Measurements from ENCODE around the gene IL31RA.

IL31RA gene

GRCh38 chr5:55904152-55904551 lies 53.0 kb downstream of the IL31RA start:
- no peak for DNase-seq

DNA sequence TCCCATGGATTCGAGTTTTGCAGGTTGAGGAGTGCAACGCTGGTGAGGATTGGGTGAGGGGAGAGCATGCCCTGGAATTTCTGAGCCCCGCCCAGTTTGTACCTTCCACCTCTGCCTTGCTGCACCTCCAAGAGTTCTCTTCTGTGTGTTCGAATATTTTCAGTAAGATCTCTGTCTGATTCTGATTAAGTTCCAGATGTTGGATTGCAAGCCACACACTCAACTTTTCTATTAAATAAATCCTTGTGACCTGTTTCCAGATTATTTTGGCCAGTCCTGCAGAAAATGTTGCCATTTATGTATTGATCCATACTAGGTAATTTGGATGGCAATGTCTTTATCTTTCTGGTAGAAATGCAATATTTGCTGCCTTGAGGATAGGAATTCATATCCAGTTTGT lies 54.1 kb downstream of the IL31RA start:
- no peak for DNase-seq

- no peak for DNase-seq
Observed at GRCh38 chr5:55907927-55908326, 56.8 kb downstream of the IL31RA start.

- no peak for DNase-seq
Observed at GRCh38 chr5:55908804-55909203, 57.6 kb downstream of the IL31RA start.

DNA sequence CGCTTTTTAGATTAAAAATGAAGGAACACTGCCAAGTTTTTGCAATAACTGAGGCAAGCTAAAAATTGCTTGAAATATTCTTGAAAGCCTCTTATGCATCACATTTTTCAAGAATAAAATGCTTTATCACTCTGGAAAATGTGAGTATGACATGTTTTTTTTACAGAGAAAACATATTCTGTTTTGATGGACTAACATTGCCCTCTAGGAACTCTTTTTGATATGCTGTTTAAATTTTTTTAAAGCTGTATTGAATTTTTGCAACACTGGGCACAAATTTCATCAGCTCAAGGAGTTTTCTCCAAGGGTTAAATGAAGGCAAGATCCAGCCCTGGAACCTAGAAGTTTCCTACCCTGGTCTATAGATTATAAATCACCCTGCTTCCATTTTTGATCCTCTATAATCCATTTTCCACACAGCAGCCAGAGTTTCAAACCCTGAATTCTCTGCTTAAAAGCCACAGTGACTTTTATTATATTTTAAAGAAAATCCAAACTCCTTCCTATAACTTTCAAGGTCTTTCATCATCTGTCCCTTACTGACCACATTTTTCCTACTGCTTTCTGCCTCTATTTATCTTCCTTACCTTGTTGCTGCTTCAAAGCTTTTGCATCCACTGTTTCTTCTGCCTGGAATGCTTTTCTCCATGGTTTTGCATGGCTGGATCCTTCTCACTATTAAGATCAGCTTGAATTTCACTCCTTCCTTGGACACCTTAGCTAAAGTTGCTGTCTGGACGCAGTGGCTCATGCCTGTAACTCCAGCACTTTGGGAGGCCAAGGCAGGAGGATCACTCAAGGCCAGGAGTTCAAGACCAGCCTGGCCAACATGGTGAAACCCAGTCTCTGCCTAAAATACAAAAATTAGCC lies 60.9 kb downstream of the IL31RA start:
- DNase-seq: no peak

DNA sequence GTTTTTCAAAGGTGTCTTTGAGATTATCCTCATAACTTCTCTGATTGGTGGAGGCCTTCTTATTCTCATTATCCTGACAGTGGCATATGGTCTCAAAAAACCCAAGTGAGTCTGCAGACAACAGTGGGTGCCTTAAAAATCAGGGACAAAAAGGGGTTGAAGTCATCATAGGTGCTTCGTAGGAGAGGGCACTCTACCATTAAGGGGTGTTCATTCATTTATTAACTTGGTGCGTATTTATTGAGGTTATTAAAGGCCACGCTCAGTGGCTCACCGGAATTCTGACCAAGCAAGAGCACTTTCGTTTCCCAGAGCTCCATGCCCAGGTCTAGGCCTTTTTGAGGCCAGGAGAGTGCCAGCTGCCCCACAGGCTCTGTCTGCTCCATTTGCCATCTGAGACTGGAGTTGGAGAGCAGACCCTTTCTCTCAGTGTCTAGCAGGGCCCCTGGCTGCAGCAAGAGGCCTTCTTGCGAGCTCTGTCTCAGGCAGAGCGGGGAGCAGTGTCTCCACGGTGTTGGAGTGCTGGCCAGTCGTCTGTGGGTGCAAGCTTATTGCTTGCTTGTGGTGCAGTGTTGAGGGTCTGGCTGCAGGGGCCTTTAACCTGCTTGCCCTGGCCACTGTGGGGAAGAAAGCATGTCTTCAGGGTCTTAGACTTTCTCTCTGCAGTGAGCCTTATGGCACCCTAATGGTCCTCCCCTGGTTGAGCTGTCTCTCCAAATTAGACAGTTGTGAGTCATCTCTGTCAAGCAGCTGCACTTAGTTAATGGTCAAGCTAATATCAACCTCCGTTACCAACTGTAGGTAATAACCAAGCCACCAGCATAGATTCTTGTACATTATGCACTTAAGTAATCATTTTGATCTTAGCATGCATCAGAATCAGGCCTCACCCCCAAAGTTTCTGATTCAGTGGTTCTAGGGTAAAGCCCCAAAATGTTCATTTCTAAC lies 62.6 kb downstream of the IL31RA start:
- no peak for DNase-seq

DNA sequence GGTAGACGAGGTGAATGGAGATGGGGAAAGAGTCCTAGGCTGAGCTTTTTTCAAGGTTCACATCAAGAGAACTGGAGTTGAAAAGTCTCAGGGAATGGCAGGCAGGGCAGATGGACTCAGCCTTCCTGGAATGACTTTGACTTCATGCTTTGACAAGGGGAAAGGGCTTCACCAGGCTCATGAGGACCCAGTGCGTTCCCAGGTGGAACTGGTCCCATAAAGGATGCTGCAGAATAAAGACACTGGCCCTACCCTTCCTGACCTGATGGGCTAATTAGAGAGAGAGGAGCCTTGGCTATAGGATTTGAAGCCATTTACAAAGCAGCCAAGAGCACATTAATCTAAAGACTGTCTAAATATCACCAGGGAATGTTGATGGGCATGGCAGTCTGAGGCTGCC lies 63.8 kb downstream of the IL31RA start:
- no peak for DNase-seq

- DNase-seq: no peak
Observed at GRCh38 chr5:55915783-55916182, 64.6 kb downstream of the IL31RA start.

DNA sequence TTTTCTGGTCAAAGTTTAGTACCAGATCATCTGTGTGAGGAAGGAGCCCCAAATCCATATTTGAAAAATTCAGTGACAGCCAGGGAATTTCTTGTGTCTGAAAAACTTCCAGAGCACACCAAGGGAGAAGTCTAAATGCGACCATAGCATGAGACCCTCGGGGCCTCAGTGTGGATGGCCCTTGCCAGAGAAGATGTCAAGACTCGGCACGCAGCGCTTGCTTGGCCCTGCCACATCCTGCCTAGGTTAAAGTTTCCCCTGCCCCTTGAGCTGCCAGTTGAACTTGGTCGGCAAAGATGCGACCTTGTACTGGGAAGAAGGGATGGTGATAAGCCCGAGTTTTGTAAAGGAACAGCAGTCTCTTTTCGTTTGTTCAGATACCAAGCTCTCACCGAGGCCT lies 65.8 kb downstream of the IL31RA start:
- no peak for DNase-seq

GRCh38 chr5:55917402-55918086 lies 66.4 kb downstream of the IL31RA start:
- DNase-seq: no peak

DNA sequence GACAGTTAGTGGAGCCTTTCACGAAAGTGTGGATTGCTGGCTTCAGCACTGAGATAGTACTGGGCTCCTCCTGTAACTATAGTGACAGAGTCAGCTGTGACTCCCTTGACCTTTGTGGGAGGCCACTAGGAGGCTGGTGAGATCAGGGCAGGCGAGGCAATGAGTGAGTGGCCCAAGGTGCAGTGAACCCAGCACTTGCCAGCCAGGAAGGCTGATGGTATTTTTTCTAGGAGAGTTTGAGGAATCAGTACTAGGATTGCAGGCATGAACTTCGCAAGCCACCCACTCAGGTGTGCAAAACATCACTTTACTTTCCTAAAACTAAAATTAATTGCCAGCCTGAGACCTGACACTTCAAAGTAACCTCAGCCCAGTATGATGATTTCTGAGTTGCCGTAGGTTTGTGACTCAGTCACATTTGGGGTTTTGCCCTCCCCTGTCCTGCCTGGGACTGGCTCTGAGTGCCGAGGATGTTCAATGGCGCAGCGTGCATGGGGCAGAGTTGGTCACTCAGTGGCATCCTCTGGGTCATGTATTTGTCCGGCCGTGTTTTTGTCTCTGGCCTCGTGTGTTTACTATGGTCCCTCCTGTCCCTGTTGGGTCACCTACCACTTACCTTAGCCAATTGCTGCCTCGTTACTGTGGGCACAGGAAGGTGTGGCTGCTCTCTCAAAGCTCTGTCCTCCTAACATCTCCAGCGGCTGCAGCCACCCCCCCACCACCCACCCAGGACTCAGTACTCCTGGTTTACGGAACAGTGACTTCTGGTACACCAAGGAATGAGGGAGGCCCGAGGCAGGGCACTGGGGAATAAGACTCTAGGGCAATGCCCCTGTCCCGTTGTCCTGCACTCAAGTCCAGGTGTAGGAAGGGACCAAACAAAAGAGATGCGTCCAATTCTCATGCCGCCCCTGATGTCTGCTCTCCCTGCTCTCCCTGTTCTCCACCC lies 67.2 kb downstream of the IL31RA start:
- no peak for DNase-seq

DNA sequence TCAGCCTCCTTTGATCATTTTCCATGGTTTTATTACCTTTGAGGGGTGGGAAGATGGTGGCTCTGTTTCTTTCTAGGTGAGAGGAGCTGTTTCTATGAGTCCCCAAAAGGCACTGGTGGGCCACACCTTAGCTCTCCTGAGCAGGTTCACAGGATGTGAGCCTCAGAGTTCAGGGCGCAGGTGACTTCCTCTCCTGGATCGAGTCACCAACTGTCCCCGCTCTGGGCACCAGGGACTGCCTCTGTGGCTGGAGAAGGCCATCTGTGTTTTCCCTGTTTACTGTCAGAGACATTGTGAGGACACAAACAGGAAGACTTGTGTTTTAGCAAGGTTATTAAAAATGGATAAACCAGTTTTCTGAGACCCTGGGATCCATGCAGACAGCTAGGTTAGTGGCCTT lies 68.5 kb downstream of the IL31RA start:
- DNase-seq: no peak

DNA sequence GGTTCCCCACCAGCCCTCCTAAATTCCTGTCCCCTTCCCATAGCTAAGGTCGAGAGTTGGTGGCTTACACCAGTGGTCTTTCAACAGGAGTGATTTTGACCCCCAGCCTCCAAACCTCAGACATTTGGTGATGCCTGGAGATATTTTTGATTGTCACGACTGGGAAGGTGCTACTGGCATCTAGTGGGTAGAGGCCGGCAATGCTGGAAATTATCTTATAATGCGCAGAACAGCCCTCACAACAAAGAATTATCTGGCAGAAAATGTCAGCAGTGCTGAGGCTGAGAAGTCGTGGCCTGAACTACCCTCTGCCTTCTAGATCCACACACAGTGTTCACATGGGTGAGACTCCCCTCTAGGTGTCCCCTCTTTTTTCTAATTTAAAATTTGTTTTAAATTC lies 69.6 kb downstream of the IL31RA start:
- no peak for DNase-seq

- DNase-seq: no peak
Observed at GRCh38 chr5:55921617-55922016, 70.5 kb downstream of the IL31RA start.

DNA sequence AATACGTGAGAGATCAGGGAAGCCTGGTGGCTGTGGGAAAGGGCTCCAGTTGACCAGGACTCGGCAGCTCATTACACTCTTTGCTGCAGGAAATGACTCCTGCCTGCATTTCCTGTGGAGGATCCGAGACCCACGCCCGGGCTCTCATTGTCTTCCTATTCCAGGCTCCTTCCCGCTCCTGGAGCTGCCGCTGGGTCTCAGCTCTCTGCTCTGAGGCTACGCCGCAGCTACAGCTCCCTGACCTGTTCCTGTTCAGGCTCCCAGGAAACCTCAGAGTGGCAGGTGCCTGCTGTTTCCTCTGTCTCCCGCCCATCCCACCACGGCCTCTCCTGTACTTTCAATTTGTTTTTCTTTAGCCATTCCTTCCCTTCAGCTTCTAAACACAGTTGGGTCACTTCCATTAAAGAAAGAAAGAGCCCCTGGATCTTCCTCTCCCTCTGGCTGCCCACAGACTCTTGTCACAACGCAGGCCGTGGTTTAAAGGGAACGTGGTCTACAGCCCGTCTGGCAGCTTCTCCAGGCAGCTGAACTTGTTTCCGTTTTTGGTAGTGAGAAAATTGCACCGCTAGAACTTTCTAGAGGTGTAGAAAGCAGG lies 72.1 kb downstream of the IL31RA start:
- no peak for DNase-seq

DNA sequence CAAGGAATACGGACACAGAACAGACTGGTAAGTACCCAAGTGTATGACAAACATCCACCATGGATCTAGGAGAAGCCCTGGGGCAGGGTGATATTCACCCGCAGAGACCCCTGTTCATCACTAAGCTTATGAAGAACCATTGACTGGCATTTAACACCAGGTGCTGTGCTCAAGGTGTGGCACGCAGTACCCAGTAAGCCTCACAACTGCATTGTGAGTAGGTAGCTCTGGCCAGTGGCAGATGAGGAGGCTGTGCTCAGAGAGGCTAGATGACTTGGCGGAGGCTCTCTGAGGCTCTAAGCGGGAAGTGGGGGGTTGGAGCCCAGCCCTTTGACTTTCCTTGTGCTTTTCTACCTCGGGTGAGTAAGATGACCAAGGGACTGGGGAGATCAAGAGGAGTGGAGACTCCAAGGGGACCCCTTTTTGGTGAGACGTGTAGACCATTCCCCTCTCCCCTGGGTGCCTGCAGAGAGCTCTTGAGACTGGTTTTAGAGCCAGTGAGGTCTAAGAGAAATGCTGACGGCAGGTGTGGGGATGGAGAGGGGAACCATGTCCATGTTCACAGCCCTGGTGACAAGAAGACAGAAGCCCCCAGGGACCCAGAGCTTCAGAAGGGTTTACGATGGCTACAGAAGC lies 72.8 kb downstream of the IL31RA start:
- DNase-seq: no peak

GRCh38 chr5:55924744-55925143 lies 73.6 kb downstream of the IL31RA start:
- no peak for DNase-seq

- no peak for DNase-seq
Observed at GRCh38 chr5:55925181-55925580, 74.0 kb downstream of the IL31RA start.

- no peak for DNase-seq
Observed at GRCh38 chr5:55925712-55926111, 74.6 kb downstream of the IL31RA start.

GRCh38 chr5:55926476-55926875 lies 75.3 kb downstream of the IL31RA start:
- no peak for DNase-seq

All from activated CD4-positive, alpha-beta T cell treated with anti-CD3 and anti-CD28 coated beads, Interleukin-2, amount 50 U/mL, for 4 hours (primary cell).